HepG2 (cell line): Measurements from ENCODE around the gene HEMK1. TPM values are rescaled to one million over a fixed set of nuclear protein-coding genes. Genes with fewer than 3 reads are reported as not detected.

Experiments
- GMEB1 ChIP-seq: sonication (generic); formaldehyde crosslinking; IDR thresholded peaks from 2 replicates; pipeline ENCODE4 v1.5.1; 2020; ENCODE audit warnings: missing genetic modification reagents, mild to moderate bottlenecking, borderline replicate concordance
- HOXA9 ChIP-seq: sonication (generic); formaldehyde crosslinking; IDR thresholded peaks from 2 replicates; pipeline ENCODE4 v1.8.1; 2022; ENCODE audit warnings: missing genetic modification reagents, mild to moderate bottlenecking, moderate library complexity, borderline replicate concordance
- NFIB ChIP-seq: sonication (generic); formaldehyde crosslinking; IDR thresholded peaks from 2 replicates; pipeline ENCODE4 v1.9.0; 2021; ENCODE audit warnings: missing genetic modification reagents, mild to moderate bottlenecking, borderline replicate concordance
- RFX3 ChIP-seq: IDR thresholded peaks from 2 replicates; pipeline ENCODE4 v1.6.1; 2016; ENCODE audit warnings: missing biosample characterization, missing genetic modification reagents
- RFXANK ChIP-seq: IDR thresholded peaks from 2 replicates; pipeline ENCODE4 v1.6.1; 2016
- U2AF1 ChIP-seq: fragments of 200-400 bp; formaldehyde crosslinking; optimal IDR thresholded peaks from 2 replicates; pipeline ENCODE3; 2017; ENCODE audit warnings: mild to moderate bottlenecking, low read depth, low read length
- ZBTB21 ChIP-seq: sonication (generic); formaldehyde crosslinking; IDR thresholded peaks from 2 replicates; pipeline ENCODE4 v1.4.0; 2020; ENCODE audit warnings: missing genetic modification reagents
- ZNF232 ChIP-seq: sonication (generic); formaldehyde crosslinking; IDR thresholded peaks from 2 replicates; pipeline ENCODE4 v1.4.0; 2020; ENCODE audit warnings: missing genetic modification reagents, borderline replicate concordance
- ZNF644 ChIP-seq: IDR thresholded peaks from 2 replicates; pipeline ENCODE4 v1.6.1; 2016; ENCODE audit warnings: low read depth
- ZNF672 ChIP-seq: sonication (generic); formaldehyde crosslinking; IDR thresholded peaks from 2 replicates; pipeline ENCODE4 v1.8.1; 2022; ENCODE audit warnings: missing genetic modification reagents
- ZNF761 ChIP-seq: sonication (generic); formaldehyde crosslinking; conservative IDR thresholded peaks from 2 replicates; pipeline ENCODE4 v1.4.0; 2020; ENCODE audit warnings: mild to moderate bottlenecking, missing genetic modification reagents
- polyA plus RNA-seq, 8 experiments: library from polyadenylated mRNA; depleted of rRNA in 3 of 8; stranded (reverse) in 7 of 8; unstranded in 1 of 8; fragments of >200 nt; fragmentation: Illumina TruSeq in 4 of 8; extraction: Trizol in 4 of 8; gene quantifications; 2 replicates each; pipeline versions ENCODE4 v1.2.1 to v1.2.3, GENCODE V29; 2011 to 2016; ENCODE audit warnings: low read depth in 4 of 8, missing spikeins in 1 of 8, mixed read lengths in 1 of 8; ENCODE audit not compliant: insufficient read depth in 1 of 8
- total RNA-seq, 5 experiments: library from RNA; depleted of rRNA; stranded (reverse); fragments of >200 nt; fragmentation: Illumina TruSeq; extraction: Trizol; gene quantifications; 2 replicates each; pipeline ENCODE4 v1.2.3, GENCODE V29; 2016; ENCODE audit warnings: low read depth in 1 of 5
- TF ChIP-seq, protein P1 (sequence below): sonication (generic); formaldehyde crosslinking; IDR thresholded peaks from 2 replicates; pipeline ENCODE4 v1.4.0; 2020; ENCODE audit warnings: missing genetic modification reagents, borderline replicate concordance
- TF ChIP-seq, protein P2 (sequence below): sonication (generic); formaldehyde crosslinking; IDR thresholded peaks from 2 replicates; pipeline ENCODE4 v1.5.0; 2020; ENCODE audit warnings: missing genetic modification reagents
- TF ChIP-seq, protein P3 (sequence below): sonication (generic); formaldehyde crosslinking; IDR thresholded peaks from 2 replicates; pipeline ENCODE4 v1.5.0; 2020; ENCODE audit warnings: mild to moderate bottlenecking, missing genetic modification reagents, borderline replicate concordance
- TF ChIP-seq, protein P4 (sequence below): sonication (generic); formaldehyde crosslinking; IDR thresholded peaks from 2 replicates; pipeline ENCODE4 v1.4.0; 2020; ENCODE audit warnings: mild to moderate bottlenecking, missing genetic modification reagents, borderline replicate concordance

Gene HEMK1
- total and polyA plus RNA-seq, 2 of the 13 experiments (the other 11 are each of a cell fraction or from before 2014, with no cell fraction given) = 9.8 to 12.6 TPM

DNA sequence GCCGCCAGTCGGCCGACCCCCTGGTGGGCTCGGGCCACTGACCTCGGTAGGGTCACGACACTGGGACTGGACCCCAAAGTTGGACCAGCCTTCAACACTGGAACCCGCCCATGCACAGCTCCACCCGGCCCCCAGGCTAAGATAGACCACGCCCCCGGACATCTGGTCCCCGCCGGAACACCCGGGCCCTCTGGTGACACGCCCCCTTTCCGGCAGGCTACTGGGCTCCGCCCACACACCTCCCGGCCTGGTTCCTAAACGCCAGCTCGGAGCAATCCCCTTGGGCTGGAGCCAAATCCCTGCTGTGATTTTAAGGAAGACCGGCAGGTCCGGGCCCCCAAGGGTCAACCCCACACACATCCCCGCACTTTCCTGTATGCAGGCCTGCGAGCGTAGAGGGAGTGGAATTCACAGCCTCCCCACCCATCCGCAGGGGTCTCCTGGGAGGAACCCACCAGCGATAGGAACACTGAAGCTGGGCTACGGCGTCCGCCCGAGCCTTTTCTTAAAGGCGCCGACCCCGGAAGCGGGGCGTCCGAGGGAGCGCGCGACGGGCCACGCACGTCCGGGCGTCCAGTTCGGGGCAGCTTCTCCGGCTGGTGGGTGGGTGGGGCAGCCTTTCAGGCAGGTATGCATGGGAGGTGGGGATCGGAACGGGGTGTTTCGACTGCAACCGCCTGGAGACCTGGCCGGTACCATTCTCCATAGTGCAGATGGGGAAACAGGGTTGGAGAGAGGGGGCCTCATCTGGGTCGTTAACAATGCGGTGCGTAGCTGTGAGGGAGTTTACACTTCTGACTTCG lies at the start of gene HEMK1 (continued):
- TF ChIP-seq, protein P1, sequence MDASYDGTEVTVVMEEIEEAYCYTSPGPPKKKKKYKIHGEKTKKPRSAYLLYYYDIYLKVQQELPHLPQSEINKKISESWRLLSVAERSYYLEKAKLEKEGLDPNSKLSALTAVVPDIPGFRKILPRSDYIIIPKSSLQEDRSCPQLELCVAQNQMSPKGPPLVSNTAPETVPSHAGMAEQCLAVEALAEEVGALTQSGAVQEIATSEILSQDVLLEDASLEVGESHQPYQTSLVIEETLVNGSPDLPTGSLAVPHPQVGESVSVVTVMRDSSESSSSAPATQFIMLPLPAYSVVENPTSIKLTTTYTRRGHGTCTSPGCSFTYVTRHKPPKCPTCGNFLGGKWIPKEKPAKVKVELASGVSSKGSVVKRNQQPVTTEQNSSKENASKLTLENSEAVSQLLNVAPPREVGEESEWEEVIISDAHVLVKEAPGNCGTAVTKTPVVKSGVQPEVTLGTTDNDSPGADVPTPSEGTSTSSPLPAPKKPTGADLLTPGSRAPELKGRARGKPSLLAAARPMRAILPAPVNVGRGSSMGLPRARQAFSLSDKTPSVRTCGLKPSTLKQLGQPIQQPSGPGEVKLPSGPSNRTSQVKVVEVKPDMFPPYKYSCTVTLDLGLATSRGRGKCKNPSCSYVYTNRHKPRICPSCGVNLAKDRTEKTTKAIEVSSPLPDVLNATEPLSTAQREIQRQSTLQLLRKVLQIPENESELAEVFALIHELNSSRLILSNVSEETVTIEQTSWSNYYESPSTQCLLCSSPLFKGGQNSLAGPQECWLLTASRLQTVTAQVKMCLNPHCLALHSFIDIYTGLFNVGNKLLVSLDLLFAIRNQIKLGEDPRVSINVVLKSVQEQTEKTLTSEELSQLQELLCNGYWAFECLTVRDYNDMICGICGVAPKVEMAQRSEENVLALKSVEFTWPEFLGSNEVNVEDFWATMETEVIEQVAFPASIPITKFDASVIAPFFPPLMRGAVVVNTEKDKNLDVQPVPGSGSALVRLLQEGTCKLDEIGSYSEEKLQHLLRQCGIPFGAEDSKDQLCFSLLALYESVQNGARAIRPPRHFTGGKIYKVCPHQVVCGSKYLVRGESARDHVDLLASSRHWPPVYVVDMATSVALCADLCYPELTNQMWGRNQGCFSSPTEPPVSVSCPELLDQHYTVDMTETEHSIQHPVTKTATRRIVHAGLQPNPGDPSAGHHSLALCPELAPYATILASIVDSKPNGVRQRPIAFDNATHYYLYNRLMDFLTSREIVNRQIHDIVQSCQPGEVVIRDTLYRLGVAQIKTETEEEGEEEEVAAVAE (CRISPR knock-in tag) = peak; percentile 75; the same call in 1 of the 2 replicates
- peak; percentile 88 for TF ChIP-seq GMEB1 (CRISPR knock-in tag)
- TF ChIP-seq, protein P2, sequence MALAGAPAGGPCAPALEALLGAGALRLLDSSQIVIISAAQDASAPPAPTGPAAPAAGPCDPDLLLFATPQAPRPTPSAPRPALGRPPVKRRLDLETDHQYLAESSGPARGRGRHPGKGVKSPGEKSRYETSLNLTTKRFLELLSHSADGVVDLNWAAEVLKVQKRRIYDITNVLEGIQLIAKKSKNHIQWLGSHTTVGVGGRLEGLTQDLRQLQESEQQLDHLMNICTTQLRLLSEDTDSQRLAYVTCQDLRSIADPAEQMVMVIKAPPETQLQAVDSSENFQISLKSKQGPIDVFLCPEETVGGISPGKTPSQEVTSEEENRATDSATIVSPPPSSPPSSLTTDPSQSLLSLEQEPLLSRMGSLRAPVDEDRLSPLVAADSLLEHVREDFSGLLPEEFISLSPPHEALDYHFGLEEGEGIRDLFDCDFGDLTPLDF (CRISPR knock-in tag) = no peak
- TF ChIP-seq, protein P3, sequence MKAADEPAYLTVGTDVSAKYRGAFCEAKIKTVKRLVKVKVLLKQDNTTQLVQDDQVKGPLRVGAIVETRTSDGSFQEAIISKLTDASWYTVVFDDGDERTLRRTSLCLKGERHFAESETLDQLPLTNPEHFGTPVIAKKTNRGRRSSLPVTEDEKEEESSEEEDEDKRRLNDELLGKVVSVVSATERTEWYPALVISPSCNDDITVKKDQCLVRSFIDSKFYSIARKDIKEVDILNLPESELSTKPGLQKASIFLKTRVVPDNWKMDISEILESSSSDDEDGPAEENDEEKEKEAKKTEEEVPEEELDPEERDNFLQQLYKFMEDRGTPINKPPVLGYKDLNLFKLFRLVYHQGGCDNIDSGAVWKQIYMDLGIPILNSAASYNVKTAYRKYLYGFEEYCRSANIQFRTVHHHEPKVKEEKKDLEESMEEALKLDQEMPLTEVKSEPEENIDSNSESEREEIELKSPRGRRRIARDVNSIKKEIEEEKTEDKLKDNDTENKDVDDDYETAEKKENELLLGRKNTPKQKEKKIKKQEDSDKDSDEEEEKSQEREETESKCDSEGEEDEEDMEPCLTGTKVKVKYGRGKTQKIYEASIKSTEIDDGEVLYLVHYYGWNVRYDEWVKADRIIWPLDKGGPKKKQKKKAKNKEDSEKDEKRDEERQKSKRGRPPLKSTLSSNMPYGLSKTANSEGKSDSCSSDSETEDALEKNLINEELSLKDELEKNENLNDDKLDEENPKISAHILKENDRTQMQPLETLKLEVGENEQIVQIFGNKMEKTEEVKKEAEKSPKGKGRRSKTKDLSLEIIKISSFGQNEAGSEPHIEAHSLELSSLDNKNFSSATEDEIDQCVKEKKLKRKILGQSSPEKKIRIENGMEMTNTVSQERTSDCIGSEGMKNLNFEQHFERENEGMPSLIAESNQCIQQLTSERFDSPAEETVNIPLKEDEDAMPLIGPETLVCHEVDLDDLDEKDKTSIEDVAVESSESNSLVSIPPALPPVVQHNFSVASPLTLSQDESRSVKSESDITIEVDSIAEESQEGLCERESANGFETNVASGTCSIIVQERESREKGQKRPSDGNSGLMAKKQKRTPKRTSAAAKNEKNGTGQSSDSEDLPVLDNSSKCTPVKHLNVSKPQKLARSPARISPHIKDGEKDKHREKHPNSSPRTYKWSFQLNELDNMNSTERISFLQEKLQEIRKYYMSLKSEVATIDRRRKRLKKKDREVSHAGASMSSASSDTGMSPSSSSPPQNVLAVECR (CRISPR knock-in tag) = peak; percentile 91; the same call in 1 of the 2 replicates
- TF ChIP-seq RFX3 (CRISPR knock-in tag) = no peak
- TF ChIP-seq, protein P4, sequence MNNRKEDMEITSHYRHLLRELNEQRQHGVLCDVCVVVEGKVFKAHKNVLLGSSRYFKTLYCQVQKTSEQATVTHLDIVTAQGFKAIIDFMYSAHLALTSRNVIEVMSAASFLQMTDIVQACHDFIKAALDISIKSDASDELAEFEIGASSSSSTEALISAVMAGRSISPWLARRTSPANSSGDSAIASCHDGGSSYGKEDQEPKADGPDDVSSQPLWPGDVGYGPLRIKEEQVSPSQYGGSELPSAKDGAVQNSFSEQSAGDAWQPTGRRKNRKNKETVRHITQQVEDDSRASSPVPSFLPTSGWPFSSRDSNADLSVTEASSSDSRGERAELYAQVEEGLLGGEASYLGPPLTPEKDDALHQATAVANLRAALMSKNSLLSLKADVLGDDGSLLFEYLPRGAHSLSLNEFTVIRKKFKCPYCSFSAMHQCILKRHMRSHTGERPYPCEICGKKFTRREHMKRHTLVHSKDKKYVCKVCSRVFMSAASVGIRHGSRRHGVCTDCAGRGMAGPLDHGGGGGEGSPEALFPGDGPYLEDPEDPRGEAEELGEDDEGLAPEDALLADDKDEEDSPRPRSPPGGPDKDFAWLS = 0 out of 2 replicates have a peak, but pooled peaks have one; percentile 72
- peak; percentile 23; the same call in 1 of the 2 replicates for TF ChIP-seq RFXANK (CRISPR knock-in tag)
- no peak for TF ChIP-seq ZNF644 (CRISPR knock-in tag)
- TF ChIP-seq ZNF761 (CRISPR knock-in tag) = 0 out of 2 replicates have a peak, but pooled peaks have one; percentile 70
- TF ChIP-seq U2AF1 = peak; percentile 23
- no peak for TF ChIP-seq ZNF672 (CRISPR knock-in tag)
- TF ChIP-seq NFIB (CRISPR knock-in tag) = no peak
- TF ChIP-seq HOXA9 (CRISPR knock-in tag) = no peak; the same call in 1 of the 2 replicates
- TF ChIP-seq ZBTB21 = no peak
- no peak for TF ChIP-seq ZNF232 (CRISPR knock-in tag)
